ES-I3 (cell line): Measurements from ENCODE around the gene VWA1.
"Not testable (repeated sequence)": the region's sequence is repeated elsewhere in the genome, so short reads cannot be mapped to it uniquely, and the experiment has no call there.

Source experiments
- H3K36me3 ChIP-seq: 2 replicates; pipeline ENCODE4 v1.6.1; 2013; ENCODE audit warnings: mild to moderate bottlenecking, low read length, control low read depth, moderate library complexity; ENCODE audit not compliant: insufficient read depth
- H3K4me1 ChIP-seq: 2 replicates; pipeline ENCODE4 v1.6.1; 2013; ENCODE audit warnings: mild to moderate bottlenecking, control low read depth, low read length; ENCODE audit not compliant: insufficient read depth
- H3K9ac ChIP-seq: 2 replicates; pipeline ENCODE4 v1.6.1; 2013; ENCODE audit warnings: low read depth, mild to moderate bottlenecking, low read length, moderate library complexity
- H3K9me3 ChIP-seq: 2 replicates; pipeline ENCODE4 v1.6.1; 2013; ENCODE audit warnings: mild to moderate bottlenecking, low read length, moderate library complexity; ENCODE audit not compliant: control insufficient read depth, insufficient read depth

Gene VWA1

GRCh38 chr1:1484976-1485750, 49.7 kb downstream of the VWA1 start:
- H3K9me3 ChIP-seq, H3K9ac ChIP-seq, H3K4me1 ChIP-seq: not testable (repeated sequence)
- peaks cover 15% of the 10 kb centered on the region for H3K36me3 ChIP-seq

DNA sequence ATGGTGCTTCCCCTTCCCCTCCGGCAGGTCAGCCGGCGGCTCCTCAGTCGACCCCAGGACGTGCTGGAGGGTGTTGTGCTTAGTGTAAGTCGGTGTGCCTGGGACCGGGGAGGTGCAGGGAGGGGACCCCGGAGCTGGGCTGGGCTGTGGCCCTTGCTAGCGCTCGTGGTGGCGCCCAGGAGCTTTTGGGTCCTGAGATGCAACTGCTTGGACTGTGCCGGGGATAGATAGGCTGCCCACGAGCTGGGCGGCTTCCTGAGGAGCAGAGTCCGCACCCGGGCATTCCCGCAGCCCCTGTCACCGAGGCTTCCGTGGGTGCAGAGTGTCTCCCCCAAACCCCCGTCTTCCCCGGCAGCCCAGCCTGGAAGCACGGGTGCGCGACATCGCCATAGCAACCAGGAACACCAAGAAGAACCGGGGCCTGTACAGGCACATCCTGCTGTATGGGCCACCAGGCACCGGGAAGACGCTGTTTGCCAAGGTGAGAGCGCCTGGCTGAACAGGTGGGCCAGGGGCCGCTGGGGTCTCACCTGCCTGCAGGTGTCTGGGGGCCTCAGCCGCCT, 50.3 kb downstream of the VWA1 start:
- H3K36me3 ChIP-seq: peaks cover 20% of the 10 kb centered on the region

GRCh38 chr1:1487701-1488100, 52.2 kb downstream of the VWA1 start:
- no peak overlapping the region for H3K9ac ChIP-seq
- peaks cover 29% of the 10 kb centered on the region for H3K36me3 ChIP-seq
- peaks cover 5% of the 10 kb centered on the region; the same call in 1 of the 2 replicates for H3K9me3 ChIP-seq
- H3K4me1 ChIP-seq: no peaks in the 10 kb centered on the region

More for the DNA sequence above, 50.3 kb downstream of the VWA1 start:
- not testable (repeated sequence) for H3K9ac ChIP-seq, H3K9me3 ChIP-seq, H3K4me1 ChIP-seq

DNA sequence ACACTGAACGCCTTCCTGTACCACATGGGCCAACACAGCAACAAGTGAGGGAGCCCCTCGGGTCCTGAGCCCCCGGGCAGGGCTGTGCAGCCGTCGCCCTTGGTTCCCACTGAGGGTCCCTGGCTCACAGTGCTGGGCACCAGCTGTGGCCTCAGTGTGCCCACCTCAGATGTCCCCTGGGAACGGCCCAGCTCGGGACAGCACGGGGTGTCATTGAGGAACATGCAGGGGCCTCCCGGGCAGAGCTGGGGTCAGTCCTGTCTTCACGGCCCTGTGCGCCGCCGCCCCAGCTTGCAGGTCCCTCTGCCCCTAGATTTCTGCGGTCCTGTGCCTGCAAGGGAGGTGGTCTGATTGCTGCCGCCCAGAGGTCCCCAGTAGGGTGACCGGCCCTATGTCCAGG, 53.7 kb downstream of the VWA1 start:
- Histone ChIP-seq H3K9me3 (peaks cover 5% of the 10 kb centered on the region; the same call in 1 of the 2 replicates), H3K36me3 (peaks cover 21% of the 10 kb centered on the region), H3K4me1 (no peaks in the 10 kb centered on the region), H3K9ac (no peak overlapping the region)

DNA sequence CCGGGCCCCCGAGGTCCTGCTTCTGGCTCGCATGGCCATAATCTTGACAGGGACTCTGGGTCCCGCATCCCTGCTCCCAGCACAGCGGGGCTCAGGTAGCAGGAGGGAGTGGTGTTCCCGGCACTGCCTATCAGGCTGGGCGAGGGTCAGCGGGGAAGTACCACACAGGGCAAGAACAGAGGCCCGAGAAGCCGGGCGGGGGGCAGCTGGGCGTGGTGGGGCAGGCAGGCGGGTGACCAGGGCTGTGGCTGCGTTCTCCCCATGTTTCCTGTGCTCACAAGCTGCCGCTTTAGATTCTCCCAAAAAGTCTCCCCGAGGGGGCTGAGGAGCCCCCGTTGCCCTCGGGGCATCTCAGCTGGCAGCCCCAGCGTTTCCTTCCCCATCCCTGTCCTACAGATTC, 54.4 kb downstream of the VWA1 start:
- H3K9ac ChIP-seq: no peak overlapping the region
- peaks cover 21% of the 10 kb centered on the region for H3K36me3 ChIP-seq
- no peaks in the 10 kb centered on the region for H3K4me1 ChIP-seq
- H3K9me3 ChIP-seq: peaks cover 5% of the 10 kb centered on the region; the same call in 1 of the 2 replicates

DNA sequence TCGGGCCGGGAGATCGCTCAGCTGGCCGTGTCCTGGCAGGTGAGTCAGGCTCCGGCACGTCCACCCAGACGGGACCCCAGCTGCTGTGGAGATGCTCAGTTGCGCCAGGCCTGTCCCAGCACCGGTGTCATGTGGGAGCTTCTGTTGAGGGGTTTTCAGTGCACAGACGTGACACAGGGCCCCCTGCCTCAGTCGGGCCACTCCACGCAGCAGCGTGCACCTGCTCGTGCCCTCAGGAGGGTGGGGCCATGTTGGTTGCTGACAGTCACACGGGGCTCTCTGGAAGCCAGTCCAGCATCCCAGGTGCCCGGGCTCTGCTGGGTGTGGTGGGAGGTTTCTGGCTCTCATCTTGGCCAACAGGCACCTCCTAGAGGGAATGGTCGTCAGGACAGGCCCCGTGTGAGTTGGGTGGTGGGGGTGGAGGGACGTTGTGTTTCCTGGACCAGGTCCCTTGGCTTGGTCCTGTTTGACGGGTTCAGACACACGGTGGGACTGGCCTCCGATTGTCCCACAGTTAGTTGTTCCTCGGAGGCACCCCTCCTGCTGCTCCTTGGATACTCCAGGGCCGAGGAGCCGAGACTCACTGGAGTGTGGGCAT, 55.2 kb downstream of the VWA1 start:
- H3K9ac ChIP-seq: no peak overlapping the region
- H3K36me3 ChIP-seq: peaks cover 21% of the 10 kb centered on the region
- H3K4me1 ChIP-seq: no peaks in the 10 kb centered on the region
- peaks cover 5% of the 10 kb centered on the region; the same call in 1 of the 2 replicates for H3K9me3 ChIP-seq

DNA sequence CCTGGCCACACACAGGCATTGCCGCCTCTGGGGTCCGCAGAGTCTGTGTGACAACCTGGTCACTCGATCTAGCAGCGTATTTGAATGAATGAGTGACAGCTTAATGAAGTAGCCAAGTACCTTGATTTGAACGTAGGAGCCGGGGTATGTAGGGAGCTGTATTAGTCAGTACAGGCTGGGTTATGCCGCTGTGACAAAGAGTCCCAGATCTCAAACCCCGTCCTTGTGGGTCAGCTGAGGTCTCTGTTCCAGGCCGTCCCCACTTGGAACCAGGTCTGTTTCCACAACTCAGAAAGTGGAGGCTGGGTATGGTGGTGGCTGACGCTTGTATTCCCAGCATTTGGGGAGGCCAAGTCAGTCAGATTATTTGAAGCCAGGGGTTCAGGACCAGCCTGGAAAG, 56.1 kb downstream of the VWA1 start:
- Histone ChIP-seq H3K36me3 (peaks cover 21% of the 10 kb centered on the region), H3K4me1 (no peaks in the 10 kb centered on the region), H3K9me3 (peaks cover 5% of the 10 kb centered on the region; the same call in 1 of the 2 replicates), H3K9ac (no peak overlapping the region)
